Measurements from ENCODE around the gene MARCO.

GRCh38 chr2:118992740-118993391 lies 50.9 kb downstream of the MARCO start:
- TF ChIP-seq POLR2AphosphoS5 (IDR thresholded peaks at IDR 0.05; ENCODE audit: borderline replicate concordance, low read depth, low read length) (no peak), FOXP2 (optimal IDR thresholded peaks at IDR 0.05; ENCODE audit: control extremely low read depth, extremely low read length, insufficient read depth) (no peak), EZH2 (IDR thresholded peaks at IDR 0.05) (no peak)

Data from SK-N-MC (cell line).